NOMO-1 treated with dmso at 0.1 percent for 144 hours (cell line): ENCODE data around the gene ADD1.
A peak's percentile ranks its signal among the peaks of the same experiment; 100 is the strongest.

Experiments
- DNase-seq: peaks from one replicate; lab custom pipeline; 2025; ENCODE audit not compliant: unreplicated experiment; lab: John Stamatoyannopoulos, UW

The ADD1 gene

GRCh38 chr4:2859514-2859913 is 15.9 kb downstream of the ADD1 start:
- DNase-seq, result no peak

DNA sequence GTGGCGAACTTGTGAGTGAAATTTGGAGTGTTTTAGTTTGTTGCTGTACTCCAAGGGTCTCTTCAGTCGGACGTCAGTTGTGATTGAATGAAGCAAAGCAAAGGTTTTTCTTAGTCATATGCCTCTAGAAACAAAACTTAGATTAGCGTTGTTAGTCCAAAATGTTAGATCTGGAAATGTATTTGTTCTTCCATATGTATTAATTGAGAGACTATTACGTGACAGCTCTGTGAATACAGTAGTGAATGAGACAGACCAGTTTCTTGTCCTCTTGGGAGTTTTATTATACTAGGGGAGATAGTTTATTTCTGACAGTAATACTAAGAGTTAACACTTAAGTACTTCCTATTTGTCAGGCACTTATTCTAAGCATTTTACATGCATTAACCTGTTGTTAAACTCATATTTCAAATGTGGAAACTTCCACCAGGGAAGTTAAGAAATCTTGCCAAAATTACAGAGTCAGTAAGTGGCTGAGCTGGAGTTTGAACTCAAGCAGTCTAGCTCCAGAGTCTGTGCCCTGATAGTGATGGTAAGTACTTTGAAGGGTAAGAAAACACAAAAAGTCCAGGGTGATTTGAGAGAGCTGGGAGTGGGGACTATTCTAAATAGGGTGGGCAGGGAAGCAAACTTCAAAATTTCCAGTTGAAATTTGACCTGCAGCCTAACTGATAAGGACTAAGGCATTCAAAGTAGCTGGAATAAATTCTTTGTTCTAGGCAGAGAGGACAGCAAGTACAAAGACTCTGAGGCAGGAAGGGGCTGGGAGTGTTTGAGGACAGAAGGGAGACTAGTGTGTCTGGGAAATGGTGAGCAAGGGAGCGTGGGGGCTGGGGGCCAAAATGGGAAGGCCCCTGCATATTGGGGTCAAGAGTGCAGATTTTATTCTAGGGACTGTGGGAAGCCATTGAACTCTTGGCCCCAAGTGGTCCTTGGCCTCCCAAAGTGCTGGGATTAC is 17.0 kb downstream of the ADD1 start:
- DNase-seq, result peak; percentile 35

DNA sequence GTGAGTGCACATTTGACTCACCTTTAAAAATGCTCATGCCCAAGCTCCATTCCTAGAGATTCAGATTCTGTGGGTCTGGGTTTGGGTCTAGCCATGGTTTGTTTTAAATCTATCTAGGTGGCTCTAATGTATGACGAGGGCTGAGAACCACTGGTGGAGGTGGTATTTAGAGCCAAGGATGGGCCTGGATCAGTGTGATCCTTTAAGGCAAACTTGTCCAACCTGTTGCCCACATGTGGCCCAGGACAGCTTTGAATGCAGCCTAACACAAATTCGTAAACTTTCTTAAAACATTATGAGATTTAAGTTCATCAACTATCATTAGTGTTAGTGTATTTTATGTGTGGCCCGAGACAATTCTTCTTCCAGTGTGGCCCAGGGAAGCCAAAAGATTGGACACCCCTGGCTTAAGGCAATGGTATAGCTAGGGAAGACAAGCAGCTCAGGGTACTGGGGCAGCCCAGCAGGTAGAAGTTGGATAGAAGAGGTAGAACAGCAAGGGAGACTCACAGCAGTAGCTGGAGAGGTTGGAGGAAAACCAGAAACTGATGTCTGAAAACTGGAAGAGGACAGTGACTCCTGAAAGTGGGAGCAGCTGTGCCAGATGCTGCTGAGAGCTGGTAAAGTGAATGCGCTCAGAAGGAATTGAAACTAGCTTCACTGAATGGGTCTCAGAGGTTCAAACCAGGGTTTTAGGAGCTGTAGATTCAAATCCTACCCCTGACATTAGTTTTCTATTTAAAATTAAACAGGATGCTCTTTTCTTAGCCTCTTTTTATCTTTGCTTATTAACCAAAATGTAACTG is 18.2 kb downstream of the ADD1 start:
- DNase-seq, result no peak

DNA sequence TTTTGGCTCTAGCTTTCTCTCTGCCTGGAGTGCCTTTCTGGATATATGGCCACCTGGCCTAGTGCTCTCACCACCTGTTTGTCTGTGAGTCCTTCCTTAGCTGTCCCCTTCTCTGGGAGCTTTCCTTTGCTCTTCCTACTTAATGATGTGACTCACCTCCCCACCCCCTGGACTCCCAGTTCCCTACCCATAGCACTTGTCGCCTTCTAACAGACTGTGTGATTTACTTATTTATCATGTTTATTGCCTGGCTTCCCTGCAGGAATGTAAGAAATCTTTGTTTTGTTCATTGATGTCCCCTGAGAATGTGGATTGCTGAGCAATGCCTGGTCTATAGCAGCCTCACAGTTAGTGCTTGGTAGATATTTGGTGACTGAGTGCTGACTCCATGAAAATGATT is 18.9 kb downstream of the ADD1 start:
- no peak for DNase-seq

DNA sequence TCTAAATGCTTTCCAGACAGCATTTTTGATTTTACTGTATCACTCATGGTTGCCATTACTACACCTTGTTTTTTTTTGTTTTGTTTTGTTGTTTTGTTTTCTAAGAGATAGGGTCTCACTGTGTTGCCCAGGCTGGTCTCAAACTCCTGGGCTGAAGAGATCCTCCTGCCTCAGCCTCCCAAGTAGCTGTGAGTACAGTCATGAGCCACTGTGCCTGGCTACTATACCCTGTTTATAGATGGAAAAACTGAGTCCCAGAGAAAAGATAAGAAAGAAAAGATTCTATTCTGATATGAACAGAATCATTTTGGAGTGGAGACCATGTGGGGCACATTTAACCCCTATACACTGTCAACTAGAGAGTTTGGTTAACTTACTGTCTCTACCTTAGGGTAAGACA is 20.0 kb downstream of the ADD1 start:
- no peak for DNase-seq

- DNase-seq, result no peak
These were observed 21.6 kb downstream of the ADD1 start for GRCh38 chr4:2865196-2865780.

DNA sequence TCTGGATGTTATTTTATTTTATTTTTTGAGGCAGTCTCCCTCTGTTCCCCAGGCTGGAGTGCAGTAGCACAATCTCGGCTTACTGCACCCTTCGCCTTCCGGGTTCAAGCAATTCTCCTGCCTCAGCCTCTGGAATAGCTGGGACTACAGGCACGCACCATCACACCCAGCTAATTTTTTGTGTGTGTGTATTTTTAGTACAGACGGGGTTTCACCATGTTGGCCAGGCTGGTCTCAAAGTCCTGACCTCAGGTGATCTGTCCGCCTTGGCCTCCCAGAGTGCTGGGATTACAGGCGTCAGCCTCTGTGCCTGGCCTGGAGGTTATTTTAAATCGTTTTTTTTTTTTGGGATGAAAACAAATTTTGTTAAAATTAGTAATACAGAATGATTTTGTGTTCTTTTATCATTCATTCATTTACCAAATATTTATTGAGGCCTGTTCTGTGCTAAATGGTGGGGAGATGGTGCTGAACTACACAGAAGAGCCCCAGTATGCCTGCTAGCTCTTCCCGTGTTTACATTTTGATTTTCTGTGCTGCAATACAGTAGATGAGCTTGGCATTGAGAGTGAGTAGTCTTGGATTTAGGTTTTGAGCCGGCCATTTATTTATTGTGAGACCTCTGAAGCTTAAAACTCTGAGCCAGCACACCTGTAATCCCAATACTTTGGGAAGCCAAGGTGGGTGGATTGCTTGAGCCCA is 22.7 kb downstream of the ADD1 start:
- no peak for DNase-seq

- DNase-seq, result no peak
These were observed 23.2 kb downstream of the ADD1 start for GRCh38 chr4:2866891-2867290.

DNA sequence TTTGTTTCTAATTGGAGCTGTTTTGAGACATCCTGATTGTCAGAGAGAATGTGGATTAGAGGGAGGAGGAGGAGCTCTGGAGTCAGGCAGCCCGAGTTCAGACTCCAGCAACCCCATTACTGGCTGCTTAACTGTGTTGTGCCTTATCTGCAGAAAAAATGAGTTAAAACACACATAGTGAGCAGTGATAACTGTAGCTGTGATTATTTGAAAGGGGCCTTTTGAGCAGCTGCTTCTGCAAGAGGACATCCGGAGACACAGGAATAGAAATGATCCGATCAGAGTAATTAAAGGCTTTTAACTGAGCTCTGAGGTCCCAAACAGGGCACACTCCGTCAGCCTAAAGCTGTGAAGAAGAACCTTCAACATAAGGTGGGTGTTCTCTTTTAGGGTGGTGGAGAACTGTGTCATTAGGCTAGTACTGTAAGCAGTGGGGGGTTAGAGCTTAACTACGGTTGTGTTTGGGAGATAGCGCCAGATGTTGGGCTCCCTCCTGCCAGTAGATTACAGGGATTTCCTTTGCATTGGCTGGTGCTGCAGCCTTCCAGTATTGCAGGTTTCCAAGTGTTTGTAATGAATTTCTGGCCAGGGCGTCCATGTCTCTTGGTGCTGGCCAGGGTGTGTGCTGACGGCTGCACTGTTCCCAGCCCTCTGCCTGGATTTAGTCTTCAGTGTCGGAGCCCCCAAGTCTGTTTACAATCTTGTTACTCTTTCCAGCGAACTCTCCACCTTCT is 24.3 kb downstream of the ADD1 start:
- no peak for DNase-seq

DNA sequence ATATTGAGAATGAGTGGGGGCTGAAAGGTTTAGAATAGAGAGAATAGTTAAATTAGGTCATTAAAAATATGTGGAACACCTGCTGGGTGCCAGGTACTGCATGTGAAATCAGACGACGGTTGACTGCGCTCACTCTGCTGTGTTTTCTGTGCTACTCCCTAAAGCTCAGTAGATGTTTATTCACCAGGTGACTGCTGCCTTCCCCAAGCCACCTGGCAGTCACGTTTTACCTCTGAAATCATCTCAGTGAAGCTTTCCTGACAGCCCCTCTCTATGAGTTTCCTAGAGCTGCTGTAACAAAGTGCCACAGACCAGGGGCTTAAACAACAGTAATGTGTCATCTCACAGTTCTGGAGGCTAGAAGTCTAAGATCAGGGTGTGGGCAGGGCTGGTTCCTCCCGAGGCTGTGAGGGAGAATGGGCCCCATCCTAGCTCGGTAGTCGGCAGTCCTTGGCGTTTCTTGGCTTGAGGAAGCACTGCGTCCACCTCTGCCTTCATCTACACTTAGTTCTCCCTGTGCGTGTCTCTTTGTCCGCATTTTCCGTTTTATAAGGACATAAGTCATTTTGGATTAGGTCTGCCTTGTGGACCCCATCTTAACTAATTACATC is 25.3 kb downstream of the ADD1 start:
- DNase-seq, result no peak

DNA sequence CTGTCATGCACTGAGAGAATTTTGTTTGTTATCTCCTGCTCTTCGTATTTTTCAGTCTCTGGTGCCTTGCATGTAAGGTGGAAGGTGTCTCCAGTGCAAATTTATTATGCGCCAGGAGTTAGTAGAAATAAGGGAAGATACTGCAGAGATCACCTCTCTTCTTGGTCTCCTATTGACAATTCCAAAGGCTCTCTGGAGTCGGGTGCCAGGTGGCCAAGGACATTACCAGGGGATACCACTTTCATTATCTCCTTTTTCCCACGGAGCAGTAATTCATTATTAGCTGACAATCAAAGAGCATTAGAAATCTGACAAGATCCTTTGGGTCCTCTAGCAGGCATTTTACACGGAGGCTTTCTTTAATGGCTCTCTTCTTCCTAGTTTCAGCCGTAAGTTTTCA is 26.0 kb downstream of the ADD1 start:
- DNase-seq, result no peak

DNA sequence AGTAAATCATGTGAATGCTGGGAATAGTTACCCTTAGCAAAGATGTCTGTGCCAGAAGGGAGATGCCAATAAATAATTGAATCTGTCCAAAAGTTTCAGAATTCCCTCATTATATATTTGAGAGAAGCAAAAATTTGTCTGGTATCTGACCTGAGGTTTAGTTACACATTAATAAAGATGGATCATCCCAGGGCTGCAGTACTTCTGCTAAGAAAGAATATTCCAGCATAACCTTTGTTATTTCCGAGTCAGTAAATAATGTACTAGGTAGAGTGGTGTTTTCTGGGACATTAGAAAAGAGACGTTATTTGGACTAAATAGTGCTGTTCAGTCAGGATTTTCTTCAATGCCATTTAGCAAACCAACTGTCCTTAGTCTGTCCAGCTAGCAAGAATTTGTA is 26.4 kb downstream of the ADD1 start:
- DNase-seq, result no peak

GRCh38 chr4:2871466-2871865 is 27.8 kb downstream of the ADD1 start:
- DNase-seq, result no peak

GRCh38 chr4:2871911-2872310 is 28.3 kb downstream of the ADD1 start:
- peak; percentile 18 for DNase-seq

GRCh38 chr4:2873329-2873728 is 29.7 kb downstream of the ADD1 start:
- DNase-seq, result no peak

GRCh38 chr4:2874861-2875260 is 31.2 kb downstream of the ADD1 start:
- DNase-seq, result no peak

DNA sequence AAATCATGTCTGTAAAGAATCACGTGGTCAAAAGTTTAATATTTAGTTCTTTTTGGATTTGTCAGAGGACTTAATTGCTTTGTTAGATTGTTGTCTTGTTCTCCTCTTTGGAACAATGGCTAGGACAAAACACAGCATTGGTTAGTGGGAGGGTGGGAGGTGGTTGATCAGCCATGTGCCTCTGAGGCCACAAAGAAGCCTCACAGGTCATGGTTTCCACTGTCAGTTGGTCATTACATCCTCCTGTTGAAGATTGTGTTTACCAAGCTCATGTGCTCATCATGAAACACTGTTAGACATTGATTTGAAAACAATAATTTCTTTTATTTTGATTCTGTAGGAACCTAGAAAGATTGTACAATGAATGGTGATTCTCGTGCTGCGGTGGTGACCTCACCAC is 31.9 kb downstream of the ADD1 start:
- no peak for DNase-seq

- DNase-seq, result no peak
These were observed 34.7 kb downstream of the ADD1 start for GRCh38 chr4:2878346-2878745.

- no peak for DNase-seq
These were observed 35.4 kb downstream of the ADD1 start for GRCh38 chr4:2879026-2879425.

DNA sequence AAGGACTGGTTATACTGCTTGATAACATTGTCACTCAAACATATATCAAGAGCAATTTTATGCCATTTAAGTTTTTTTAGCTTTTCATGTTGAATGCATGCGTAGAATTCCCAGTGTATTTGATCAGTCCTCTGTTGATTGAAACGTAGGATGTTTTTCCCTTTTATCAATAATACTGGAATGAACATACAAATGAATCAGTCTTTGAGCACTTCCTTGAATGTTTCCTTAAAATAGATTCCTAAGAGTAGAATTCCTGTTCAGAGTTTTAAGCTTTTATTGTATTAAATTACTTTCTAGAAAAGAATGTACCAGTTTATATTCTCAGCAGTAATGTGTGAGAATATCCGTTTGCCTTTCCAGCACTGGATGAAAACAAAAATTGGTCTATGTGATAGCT is 37.8 kb downstream of the ADD1 start:
- no peak for DNase-seq
